GM19463 (cell line): ENCODE results near the gene CCR7.

Experiments
- ATAC-seq: cut with Tn5 transposase; IDR thresholded peaks from one replicate; pipeline ENCODE4 v1.9.1; 2021; ENCODE audit warnings: mild to moderate bottlenecking, moderate library complexity; ENCODE audit not compliant: unreplicated experiment

CCR7 gene

DNA sequence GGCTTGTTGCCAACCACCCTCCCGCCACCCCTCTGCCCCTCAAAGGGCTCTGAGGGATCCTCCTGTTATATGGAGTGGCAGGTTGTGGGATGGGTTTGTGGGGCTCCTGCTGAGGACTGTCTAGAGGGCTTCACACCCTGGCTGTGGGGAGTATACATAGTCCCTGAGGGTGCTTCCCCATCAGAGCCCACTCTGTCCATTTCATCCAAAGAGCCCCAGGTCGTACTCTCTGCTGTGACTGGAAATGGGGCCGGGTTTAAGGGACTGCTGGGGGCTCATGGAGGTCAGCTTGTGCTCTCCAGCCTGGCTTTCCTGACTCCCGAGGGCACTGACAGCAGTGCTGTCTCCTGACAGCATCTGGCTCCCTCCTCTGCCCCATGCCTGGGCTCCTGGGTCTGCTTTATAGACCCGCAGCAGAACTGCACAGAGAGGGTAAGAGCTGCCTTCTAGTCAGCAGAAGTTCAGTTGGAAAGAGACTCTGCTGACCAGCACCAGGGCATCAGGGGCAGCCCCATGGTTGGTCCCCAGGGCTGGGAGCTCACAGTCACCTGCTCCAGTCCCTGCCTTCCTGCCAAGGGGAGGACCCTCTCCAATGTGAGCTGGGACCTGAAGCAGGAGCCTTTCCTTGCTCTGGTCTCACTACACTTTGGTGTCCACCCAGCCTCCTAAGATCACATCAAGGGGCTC lies 46.0 kb downstream of the CCR7 start:
- ATAC-seq = no peak

DNA sequence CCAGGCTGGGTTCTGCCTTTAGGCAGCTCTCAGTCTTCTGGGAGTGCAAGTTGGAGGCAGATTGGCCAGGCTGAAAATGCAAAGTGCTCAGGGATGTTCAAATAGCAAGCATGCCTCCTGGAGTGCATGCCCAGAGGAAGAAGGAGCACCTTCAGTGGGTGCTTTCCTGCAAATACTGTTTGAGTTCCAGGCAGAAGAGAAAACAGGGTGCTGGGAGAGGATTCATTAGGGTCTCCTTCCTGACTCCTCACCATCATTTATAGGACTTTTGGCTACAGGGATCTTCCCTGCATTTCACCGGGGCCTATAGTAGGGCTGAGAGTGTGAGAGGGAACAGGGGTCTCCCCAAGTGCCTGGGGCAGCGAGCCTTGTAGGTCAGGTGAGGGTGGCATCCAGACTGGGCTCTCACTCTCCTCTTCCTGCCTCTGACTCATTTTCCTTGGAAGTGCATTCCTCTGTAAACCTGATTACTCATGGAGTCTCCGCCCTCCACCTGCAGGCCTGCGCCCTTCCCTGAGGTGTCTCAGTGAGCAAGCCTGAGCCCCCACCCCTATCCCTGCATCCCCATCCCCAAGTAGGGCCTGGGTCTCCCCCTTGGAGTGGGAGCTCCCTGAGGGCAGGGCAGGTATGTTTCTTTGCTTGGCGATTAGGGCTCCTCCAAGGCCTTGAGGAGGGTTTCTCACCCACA lies 46.7 kb downstream of the CCR7 start:
- ATAC-seq = no peak

DNA sequence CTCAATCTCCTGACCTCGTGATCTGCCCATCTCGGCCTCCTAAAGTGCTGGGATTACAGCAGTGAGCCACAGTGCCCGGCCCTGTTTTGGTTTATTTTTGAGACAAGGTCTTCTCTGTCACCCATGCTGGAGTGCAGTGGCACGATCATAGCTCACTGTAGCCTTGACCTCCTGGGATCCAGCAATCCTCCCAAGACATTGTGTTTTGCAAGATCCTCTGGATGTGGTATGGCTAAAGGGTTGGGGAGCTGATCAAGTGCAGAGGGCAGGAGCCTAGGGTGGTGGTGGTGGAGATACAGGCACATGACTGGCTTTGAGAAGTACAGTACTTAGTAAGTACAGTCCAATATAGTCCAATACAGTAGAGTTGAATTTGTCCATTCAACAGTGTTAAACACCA lies 47.3 kb downstream of the CCR7 start:
- no peak for ATAC-seq

DNA sequence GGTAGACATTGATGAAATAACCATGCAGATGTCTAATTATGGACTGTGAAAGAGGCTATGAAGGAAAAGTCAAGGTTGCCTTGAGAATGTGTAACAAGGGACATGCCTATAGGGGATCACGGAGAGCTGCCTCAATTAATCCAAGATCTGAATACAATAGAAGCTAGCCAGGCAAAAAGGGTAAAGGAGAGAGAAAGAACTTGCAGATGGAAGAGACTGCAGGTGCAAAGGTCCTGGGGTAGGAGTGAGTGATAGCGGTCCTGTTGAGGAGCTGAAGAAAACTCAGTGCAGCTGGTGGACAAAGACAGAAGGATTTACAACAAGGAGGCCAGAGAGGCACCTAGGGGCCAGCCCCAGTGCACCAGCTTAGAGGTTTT lies 48.0 kb downstream of the CCR7 start:
- ATAC-seq = no peak

DNA sequence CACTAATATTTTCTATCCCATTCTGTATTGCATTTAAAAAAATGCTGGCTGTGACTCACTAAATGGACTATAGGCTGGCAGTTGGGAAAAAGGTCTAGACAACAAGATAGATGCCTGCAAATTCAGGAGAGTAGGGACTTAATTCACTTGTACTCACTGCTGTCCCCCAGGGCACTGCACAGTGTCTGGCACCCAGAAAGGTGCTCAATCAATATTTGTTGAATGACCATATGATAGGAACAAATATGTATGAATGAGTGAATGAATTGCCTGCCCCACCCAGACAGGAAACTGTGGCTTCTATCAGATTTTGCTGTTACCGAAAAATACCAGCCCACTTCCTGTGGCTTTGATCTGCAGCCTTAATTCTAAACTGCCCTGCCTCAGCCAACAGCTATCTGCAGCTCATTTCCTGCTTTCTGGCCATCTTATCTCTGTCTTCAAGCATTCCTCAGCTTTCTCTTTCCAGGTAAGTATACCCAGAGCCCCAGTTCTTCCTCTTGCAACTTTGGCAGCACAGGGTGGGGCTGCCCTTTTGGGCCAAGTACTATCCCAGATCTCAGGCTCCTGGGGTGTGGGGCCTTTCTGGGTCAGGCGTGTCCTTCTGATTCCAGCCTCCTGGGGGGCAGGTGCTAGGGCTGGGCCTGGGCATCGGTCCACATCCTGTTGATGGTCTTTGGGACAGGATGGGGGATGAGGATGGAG lies 48.5 kb downstream of the CCR7 start:
- ATAC-seq = no peak

DNA sequence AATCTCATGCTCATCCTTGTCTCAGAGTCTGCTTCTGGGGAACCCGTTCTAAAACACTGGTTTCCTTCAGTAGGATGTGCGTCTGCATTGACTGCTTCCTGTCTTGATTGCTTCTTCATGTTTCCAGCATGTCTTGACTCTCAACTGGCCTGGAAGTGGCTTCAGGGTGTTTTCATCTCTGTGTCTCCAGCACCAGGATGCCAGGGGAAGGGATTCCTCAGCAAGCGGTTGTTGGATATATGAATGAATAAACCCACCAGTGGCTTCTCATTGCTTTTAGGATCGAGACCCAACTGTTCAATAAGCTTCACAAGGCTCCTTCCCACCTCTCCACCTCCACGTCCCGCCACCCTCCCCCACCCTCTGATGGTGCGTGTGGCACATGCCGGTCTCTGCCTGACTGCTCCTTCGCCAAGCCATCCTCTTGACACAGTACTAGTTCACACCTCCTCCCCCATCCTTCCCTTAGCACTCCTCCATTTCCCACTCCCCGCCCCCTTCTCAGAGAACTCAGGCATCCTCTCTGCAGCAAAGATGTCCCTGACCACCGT lies 49.7 kb downstream of the CCR7 start:
- ATAC-seq = no peak

DNA sequence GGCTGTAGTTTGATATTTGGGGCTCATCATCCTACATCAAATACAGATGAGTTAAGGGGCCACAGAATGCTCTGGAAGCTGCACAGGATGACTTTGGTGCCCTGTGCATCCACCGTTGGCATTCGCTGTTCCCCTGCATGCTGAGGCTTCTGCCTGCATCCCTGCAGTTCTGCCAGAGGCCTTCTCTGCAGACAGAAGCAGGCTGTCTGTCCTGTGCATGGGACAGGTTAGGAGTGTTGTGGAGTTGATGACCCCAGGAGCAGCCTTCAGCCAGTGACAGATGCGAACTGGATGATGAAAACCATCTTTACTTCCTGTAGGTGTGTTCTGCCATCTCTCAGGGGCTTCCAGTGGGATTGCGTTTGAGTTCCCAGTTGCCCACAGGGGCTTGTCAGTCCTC lies 50.3 kb downstream of the CCR7 start:
- no peak for ATAC-seq

DNA sequence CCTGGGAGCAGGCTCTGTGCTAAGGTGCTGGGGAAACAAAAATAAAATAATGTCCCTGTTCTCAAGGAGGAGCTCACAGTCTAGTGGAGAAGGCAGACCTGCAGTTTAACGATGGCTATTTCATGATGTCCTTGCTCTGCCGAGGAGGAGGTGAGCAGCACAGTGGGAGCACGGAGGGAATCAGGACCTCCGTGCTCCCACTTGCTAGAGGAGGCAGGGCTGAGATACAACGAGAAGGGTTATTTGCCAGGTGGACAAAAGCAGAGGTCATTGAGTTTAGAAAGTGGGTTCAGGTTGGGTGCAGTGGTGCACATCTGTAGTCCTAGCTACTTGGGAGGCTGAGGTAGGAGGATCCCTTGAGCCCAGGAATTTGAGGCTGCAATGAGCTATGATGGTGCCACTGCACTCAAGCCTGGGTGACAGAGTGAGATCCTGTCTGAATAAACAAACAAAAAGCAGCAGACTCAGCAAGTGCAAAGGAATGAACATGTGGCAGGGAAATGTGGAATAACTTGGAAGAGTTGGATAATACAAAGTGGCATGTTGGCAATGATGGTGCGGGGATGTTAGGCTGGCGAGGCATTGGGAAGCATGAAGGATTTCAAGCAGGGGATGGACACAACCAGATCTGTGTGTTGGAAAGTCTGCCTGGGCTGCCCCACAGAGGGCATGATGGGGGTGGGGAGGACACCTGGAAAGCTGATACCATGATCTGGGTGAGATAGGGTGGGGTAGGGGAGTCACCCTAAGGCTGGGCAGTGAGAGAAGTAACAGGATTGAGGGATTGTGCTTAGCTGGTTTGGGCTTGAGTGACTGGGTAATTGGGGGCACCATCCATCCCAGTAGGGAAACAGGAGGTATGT lies 51.0 kb downstream of the CCR7 start:
- no peak for ATAC-seq

DNA sequence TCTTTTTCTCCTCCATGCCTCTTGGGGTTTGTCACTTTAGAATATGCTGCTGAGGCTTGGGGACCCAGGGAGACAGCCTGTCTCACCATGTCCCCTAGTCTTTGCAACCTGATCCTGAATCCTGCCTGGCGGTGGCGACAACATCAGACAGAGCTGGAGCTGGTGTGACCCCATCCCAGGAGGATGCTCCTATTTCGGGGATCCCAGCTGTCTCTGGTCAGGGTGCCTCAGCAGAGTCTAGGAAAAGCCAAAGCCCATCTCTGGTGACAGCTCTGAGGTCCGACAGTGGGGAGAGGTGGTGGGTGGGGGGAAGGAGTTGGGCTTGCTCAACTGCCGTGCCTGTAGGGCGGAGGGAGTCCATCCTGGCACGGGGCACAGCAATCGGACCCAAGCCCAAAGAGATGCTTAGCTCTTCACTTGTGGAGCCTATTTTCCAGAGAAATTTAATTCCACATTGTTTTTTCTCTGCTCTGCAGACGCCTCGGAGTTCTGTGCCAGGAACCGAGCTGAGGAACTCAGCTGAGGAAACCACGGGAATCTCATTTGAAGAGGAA lies 53.5 kb downstream of the CCR7 start:
- ATAC-seq = no peak

DNA sequence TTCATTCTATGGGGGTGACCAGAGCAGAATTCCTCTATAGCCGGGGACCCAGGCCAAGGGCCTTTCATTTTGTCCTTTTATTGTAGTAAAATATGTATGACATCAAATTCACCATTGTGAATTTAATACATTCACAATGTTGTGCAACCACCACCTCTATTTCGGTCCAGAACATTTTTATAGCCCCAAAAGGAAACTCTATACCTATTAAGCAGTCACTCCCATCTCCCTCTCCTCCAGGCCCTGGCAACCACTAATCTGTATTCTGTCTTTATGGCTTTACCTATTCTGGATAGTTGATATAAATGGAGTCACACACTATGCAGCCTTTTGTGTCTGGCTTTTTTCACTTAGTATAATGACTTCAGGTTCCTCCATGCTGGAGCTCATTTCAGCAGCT lies 54.1 kb downstream of the CCR7 start:
- no peak for ATAC-seq

DNA sequence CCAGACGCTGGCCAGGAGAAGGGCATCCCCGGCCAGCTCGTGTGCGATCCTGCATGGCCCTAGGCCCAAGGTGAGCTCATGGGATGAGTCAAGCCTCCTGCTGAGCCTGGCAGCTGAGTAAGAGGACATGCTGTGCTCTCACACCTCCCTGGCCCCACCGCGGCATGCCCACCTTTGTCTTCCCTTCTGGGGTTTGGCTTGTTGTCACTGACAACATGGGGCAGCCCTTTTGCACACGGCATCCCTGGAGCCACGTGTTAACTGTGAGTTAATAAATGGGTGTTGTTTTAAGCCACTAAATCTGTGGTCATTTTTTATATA lies 55.0 kb downstream of the CCR7 start:
- ATAC-seq = no peak

DNA sequence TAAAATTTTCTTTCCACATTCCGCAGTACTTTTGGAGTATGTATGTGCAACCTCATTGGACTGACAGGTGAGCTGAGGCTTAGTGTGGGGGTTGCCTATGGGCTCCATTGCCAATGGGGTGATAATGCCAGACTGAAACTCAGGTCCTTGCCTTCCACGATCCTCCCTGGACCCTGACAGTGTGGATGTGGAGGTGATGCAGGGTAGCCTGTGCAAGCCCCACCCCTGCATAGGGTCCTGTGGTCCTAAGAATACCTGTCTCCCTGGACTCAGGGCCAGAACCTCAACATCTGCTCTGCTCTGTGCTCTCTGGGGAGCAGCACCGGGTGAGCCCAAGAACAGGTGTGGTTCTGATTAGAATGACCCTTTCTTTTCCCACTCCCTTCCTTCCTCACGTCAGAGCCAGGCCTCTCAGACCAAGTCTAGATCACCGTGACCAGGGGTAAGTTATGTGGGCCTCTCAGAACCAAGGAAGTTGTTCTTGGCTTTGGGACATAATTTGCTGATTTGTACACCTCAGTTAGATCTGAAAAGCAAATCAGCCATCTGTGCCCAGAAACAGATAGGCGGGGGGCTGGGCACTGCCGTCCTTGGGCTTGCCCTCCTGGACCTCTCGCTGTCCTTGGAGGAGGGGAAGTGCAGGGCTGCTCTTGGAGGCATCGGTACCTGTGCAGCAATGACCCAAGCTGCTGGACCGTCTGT lies 55.5 kb downstream of the CCR7 start:
- no peak for ATAC-seq

DNA sequence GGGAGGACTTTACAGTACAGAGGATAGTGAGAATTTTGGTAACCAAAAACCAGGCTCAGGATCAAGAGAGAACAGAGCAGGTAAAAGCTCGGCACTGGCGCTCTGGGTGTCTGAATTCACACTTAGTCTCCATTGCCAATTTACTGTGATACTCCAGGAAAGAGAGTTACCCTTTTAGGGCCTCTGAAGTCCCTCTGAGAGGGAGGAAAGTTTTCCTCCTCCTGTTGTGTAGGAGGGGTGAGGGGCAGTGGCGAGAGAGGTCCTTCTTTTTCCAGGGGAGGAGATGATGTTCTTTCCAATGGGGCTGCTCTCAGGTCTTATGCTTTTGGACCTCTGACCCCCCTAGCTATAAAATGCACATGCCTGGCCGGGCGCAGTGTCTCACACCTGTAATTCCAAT lies 58.5 kb downstream of the CCR7 start:
- no peak for ATAC-seq
